NCI-H2029 treated with DMSO at 0.1 percent for 48 hours (cell line): Measurements from ENCODE around the gene ATP11A.

Experiments used
- DNase-seq: peaks from one replicate; lab custom pipeline; 2025; lab: John Stamatoyannopoulos, UW

Gene ATP11A

GRCh38 chr13:112723771-112724170 is 33.9 kb downstream of the ATP11A start:
- DNase-seq, result no peak

GRCh38 chr13:112724788-112725345 is 35.0 kb downstream of the ATP11A start:
- no peak for DNase-seq

GRCh38 chr13:112725346-112726015 is 35.6 kb downstream of the ATP11A start:
- peak; percentile 59 for DNase-seq

- DNase-seq, result no peak
These were observed 36.4 kb downstream of the ATP11A start for GRCh38 chr13:112726016-112726767.

- no peak for DNase-seq
These were observed 37.7 kb downstream of the ATP11A start for GRCh38 chr13:112727581-112727980.

GRCh38 chr13:112728375-112729126 is 38.7 kb downstream of the ATP11A start:
- DNase-seq, result no peak

- no peak for DNase-seq
These were observed 39.6 kb downstream of the ATP11A start for GRCh38 chr13:112729408-112729807.

- DNase-seq, result no peak
These were observed 40.4 kb downstream of the ATP11A start for GRCh38 chr13:112730157-112730671.

- DNase-seq, result no peak
These were observed 42.1 kb downstream of the ATP11A start for GRCh38 chr13:112731667-112732616.

- DNase-seq, result no peak
These were observed 42.8 kb downstream of the ATP11A start for GRCh38 chr13:112732679-112733078.

- no peak for DNase-seq
These were observed 43.3 kb downstream of the ATP11A start for GRCh38 chr13:112733112-112733511.

GRCh38 chr13:112733661-112734379 is 44.0 kb downstream of the ATP11A start:
- DNase-seq, result no peak

- no peak for DNase-seq
These were observed 45.1 kb downstream of the ATP11A start for GRCh38 chr13:112734696-112735547.

GRCh38 chr13:112735791-112736190 is 46.0 kb downstream of the ATP11A start:
- no peak for DNase-seq

- DNase-seq, result no peak
These were observed 47.5 kb downstream of the ATP11A start for GRCh38 chr13:112737294-112737693.

- no peak for DNase-seq
These were observed 48.8 kb downstream of the ATP11A start for GRCh38 chr13:112738606-112739005.

GRCh38 chr13:112740502-112741131 is 50.8 kb downstream of the ATP11A start:
- no peak for DNase-seq

- DNase-seq, result no peak
These were observed 51.4 kb downstream of the ATP11A start for GRCh38 chr13:112741185-112741755.
